CD4-positive, alpha-beta T cell treated with Interleukin-12 subunit alpha and Interleukin-12 subunit beta, for 1 hour (primary cell): ENCODE data around the gene PPP1R11.
A peak's percentile ranks its signal among the peaks of the same experiment; 100 is the strongest.
"Not testable (repeated sequence)": the region's sequence is repeated elsewhere in the genome, so short reads cannot be mapped to it uniquely, and the experiment has no call there.

Experiments used
- DNase-seq: peaks from one replicate; pipeline ENCODE4 v3.0.0-alpha.2; 2020

Gene PPP1R11

DNA sequence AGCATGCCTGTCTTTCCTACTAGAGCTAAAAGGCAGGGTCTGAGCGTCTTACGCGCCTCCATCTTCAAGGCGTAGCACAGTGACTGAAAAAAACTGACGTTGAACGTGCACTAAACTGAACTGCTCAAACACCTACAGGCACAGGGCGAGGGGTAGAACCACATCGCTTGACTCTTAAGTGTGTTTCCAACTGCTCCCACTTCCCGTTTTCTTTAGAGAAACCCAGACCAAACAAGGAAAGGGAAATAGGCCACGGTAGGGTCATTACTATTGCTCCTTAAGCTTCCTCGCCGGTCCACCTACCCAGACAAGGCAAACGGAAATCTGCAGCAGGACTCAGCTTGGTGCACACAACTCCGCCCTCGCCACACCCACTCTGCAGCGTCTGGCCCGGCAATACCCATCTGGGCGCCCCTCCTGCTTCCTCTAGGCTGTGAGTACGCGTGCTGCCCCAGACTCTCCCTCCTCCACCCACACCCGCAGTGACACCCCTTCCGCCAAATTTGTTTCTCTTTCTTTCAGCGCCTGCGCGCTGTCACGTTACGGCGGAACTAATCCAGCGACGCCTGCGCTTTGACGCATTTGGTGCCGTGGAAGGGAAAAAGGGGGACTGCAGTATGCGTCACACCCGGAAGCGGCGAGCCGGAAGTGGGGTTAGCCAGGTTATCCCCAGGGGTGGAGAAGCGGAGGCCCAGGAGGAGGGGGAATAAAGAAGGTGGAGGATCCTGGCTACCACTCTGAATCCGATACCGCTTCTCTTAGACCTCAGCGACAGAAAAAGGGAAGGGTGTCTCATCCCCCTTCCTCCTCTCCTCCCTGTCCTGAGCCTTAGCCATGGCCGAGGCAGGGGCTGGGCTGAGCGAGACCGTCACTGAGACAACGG lies at the start of gene PPP1R11:
TSS of gene PPP1R11 (plus strand) at position 622 of the 883 bp plus-strand sequence. CDS start at position 835, 213 bp downstream.
- peak; percentile 99 for DNase-seq

DNA sequence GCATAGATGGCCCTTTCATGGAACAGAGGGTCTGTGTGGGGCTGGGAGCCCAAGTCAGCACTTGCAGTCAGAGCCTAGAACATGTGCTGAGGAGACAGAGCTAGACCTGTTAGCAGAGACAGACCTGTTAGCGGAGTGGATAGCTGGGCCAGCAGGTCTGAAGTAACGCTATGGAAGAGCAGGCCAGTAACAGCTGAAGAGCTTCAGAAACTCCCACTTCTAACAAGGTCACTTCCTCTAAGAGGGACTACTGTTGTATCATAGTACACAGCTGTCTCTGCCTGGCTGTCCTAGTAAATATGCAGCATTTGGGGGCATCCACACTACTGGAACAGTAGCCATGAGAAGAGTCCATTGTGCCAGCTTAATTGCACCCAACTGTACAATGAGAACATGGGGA lies 47.2 kb upstream of the PPP1R11 start:
- DNase-seq = no peak

DNA sequence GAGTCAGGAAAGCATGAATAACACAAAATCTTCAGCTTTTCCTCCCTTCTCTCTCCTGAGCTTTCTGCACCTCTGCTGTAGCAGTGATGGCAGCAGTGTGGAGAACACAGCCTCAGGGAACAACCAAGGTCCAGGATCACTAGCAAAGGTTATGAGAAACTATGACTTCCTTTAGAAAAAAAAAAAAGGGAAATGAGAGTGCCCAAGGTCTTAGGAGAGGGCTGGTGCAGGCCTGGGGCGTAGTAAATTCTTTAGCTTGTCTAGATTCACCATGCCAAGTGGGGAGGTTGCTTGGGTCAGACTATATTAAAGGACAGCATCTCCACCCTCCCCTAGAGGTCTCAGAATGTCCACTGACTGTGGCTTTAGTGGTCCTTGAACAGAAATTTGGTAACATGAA lies 46.4 kb upstream of the PPP1R11 start:
- DNase-seq = no peak

GRCh38 chr6:30022189-30022588 lies 44.8 kb upstream of the PPP1R11 start:
- no peak for DNase-seq

- DNase-seq = not testable (repeated sequence)
Measured at GRCh38 chr6:30022712-30023111, 44.3 kb upstream of the PPP1R11 start.

- no peak for DNase-seq
Measured at GRCh38 chr6:30025186-30025585, 41.8 kb upstream of the PPP1R11 start.

GRCh38 chr6:30029588-30029987 lies 37.4 kb upstream of the PPP1R11 start:
- no peak for DNase-seq

DNA sequence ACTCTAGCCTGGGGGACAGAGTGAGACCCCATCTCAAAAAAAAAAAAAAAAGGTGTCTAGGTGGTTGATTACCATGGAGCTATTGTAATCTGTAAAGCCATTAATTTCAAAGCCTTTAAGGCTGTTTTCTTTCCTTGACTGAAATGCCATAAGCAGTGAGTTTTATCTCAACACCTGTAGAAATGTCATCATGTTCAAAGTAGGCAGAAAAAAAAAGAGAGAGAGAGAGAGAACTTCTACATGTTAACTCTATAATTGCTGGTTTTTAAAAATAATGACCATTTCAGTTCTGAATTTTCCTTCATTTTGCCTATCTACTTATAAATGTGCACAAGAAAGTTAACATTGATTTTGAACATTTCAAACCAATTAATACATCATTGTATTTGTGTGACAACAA lies 35.6 kb upstream of the PPP1R11 start:
- no peak for DNase-seq

DNA sequence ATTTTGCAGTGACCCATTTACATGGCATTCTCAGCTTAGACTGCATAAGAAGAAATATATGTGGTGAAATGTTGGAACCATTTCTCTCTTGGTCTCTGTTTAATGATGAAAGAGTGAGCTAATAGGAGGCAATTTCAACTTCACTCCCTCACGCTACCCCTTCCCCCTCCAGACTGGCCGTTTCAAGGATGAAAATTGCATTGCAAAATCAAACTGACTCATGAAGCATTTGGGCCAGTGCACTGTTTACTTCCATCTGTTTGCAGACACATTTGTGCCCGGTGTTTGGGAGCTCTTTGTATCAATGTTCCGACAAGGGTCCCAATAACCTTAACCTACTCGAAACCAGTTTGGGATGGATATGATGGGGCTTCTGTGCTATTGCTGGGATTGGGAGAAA lies 33.6 kb upstream of the PPP1R11 start:
- DNase-seq = not testable (repeated sequence)

DNA sequence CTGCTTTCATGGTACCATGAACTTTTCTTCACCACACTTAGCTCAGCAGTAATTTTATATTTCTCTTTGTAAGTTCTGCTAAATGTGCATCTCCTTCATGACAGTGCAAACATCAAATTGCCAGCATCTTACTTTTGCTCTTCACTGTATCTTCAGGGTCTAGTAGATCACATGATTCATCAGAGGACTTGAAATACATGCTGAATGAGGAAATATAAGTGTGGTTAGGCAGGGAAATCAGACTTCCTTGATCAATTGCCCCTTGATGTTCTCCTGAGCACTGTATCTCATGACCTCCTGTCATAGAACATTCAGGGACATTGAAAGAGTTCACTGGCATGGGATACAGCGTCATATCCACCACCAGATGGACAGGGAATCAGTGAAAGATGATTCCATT lies 31.2 kb upstream of the PPP1R11 start:
- DNase-seq = no peak

GRCh38 chr6:30037182-30037788 lies 29.7 kb upstream of the PPP1R11 start:
- DNase-seq = peak; percentile 15

- DNase-seq = no peak
Measured at GRCh38 chr6:30041221-30041620, 25.8 kb upstream of the PPP1R11 start.

DNA sequence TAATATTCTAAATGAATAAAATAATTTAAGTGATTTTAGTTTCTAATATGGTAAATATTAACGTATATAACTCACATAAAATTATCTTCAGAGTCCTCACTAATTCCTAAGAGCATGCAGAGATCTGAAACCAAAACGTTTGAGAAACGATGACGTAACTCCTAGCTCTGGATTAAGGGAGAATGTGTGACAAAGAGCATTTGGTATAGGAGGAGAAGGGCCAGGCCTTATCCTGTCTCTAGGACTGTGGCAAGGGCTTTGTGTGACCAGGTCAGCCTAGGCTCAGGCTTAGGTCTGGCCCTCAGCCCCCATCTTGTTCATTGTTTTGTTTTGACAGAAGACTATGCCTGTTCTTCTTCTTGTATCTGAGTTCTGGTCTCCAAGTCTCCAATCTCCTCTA lies 25.2 kb upstream of the PPP1R11 start:
- no peak for DNase-seq

- DNase-seq = no peak
Measured at GRCh38 chr6:30042476-30042875, 24.5 kb upstream of the PPP1R11 start.

DNA sequence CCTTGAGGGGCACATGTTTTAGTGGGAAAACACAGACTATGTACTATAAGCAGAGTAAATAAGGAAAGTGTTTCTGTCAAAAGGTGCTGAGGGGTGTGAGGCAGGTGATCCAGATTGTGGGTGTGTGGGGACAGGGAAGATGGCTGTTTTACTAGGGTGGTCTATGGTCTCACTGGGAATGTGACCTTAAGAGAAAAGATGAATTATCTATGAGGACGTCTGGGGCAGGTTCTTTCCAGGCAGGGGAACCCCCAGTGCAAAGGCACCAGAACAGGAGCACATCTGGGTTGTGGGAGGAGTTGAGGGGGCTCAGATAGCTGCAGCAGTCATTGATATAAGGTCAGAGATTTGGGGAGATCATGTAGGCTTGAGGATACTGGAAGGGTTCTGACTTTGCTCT lies 24.1 kb upstream of the PPP1R11 start:
- DNase-seq = no peak

DNA sequence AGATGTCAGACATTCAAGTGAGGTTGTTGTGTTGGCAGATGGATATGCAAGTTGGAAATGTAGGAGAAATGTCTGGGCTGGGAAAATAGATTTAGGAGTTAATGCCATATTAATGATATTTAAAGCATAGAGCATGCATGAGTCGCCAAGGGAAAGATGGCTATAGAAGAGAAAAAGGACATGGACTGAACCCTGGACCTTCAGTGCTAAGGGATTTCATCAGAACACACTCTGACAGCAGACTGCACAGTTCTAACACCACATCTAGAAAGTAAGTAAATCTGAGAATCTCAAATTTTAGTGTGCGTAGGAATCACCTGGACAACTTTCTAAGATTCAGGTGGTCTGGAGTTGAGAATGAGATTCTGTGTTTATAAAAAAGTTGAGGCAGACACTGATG lies 23.3 kb upstream of the PPP1R11 start:
- DNase-seq = no peak

DNA sequence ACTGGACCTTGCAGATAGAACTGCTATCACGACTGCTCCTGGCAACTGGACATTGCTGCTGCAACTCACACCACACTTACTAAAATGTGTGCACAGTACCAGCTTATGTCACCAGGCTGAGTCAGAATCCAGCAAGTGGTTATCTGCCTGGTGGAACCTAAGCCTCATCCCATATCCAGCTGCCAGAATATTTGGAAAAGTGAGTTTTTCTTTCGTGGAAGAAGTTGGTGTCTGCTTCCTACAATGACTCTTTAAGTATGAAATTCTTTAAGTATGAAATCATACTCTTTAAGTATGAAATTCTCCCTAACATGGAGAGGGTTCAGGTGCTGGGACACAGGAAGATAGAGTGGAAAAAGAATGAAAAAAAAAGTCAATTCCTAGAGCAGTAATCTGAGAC lies 22.4 kb upstream of the PPP1R11 start:
- DNase-seq = no peak

DNA sequence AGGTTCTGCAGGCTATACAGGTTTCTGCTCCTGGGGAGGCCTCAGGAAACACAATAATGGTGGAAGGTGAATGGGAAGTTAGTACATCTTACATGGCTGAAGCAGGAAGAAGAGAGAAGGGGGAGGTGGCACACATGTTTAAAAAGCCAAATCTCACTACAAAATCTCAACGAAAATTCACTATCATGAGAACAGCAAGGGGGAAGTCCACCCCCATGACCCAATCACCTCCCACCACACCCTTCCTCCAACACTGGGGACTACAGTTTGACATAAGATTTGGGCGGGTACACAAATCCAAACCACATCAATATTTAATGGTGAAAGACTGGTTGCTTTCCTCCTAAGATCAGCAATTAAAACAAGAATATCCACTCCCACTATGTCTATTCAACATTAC lies 19.8 kb upstream of the PPP1R11 start:
- no peak for DNase-seq

DNA sequence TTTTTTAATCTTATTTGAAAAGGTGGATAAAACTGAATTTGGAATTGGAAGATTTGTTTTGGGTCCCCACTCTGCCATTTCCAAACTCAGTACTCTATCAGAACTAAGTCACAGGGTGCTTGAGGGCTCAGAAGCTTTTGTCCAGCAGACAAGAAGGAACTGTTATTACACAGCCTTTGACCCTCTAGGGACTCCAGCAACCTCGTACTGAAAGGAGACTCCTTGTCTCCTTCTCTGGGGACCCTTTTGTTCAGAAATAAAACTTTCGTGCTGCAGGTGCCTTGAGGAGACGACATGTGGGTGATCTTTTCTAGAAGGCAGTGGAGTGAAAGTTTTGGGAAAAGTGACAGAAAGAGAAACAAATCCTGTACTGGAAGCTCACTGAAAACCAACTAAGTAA lies 13.3 kb upstream of the PPP1R11 start:
- DNase-seq = no peak

- DNase-seq = no peak
Measured at GRCh38 chr6:30055513-30055912, 11.5 kb upstream of the PPP1R11 start.

DNA sequence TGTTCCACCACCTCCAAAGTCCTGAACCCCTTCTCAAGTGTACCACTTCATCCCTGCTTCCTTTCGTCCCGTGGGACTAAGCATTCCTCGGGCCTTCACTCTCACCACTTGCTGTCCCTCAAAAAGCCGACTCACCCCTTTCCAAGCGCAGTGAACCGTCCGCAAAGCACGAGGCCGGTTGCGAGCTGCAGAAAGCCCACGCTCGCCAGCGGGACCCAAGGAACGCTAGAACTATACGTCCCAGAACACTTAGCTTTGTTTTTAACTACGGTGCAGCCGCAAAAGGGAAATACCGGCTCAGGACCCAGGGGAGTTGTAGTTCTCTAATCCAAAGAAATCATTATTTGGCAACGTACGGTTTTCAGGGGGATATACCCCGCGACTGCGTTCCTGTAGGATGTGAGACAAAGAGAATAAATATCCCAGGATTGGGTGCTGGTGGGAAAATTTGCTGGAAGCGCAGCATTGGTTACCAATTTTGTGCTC lies 6.3 kb upstream of the PPP1R11 start:
- peak; percentile 46 for DNase-seq

DNA sequence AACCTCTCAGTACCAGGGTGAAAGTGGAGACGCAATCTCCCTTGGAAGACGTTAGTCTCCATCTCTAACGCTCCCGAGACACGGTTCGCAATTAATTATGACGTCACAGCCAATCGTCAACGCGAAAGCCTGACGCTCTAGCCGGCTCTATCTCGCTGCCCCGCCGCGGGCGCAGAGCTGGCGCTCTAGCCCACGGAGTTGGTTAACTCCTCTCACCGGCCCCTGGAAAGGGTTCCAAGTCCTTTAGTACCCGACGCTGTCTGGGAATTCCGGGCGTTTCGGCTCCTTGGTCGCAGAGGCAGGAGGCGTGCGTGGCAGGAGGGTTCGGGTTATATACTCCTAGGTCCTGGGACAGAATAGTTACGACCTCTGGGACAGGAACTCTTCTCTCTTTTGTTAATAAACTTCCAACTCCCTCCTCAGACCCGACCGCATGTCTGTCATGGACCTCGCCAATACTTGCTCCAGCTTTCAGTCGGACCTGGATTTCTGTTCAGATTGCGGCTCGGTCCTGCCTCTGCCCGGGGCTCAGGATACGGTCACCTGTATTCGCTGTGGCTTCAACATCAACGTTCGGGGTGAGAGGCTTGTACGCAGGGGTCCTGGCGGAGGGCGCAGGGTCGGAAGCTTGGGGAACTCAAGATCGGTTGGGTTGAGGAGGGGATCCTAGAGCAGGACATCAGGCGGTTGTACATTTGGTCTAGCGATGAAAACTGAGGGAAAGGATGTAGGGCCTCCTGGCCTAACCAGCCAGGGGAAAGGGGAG lies 5.7 kb upstream of the PPP1R11 start, which contains the start of gene POLR1H:
TSS of gene POLR1H (plus strand) at position 174 of the 766 bp plus-strand sequence. CDS start at position 434, 260 bp downstream.
- DNase-seq = peak; percentile 92

- peak; percentile 66 for DNase-seq
Measured at GRCh38 chr6:30061858-30062458, 5.0 kb upstream of the PPP1R11 start.
